Spinal cord (tissue), 10 donors: Measurements from ENCODE around the gene EFCAB7. TPM values are rescaled to one million over a fixed set of nuclear protein-coding genes. Genes with fewer than 3 reads are reported as not detected.
A peak's percentile ranks its signal among the peaks of the same experiment; 100 is the strongest.

ENCODE experiments used
- DNase-seq, 6 donors: peaks; one replicate each; pipeline versions ENCODE4 v3.0.0 to v3.0.0-alpha.2; 2013 to 2015; ENCODE audit warnings: low spot score in 6 of 6, low read depth in 4 of 6
- H3K27ac ChIP-seq: one replicate; pipeline ENCODE4 v1.5.1; 2013; ENCODE audit warnings: low read depth, low read length, control low read depth
- H3K27me3 ChIP-seq: one replicate; pipeline ENCODE4 v1.6.1; 2013; ENCODE audit warnings: low read length; ENCODE audit not compliant: control insufficient read depth, insufficient read depth
- H3K36me3 ChIP-seq: one replicate; pipeline ENCODE4 v1.6.1; 2013; ENCODE audit warnings: low read length; ENCODE audit not compliant: control insufficient read depth, insufficient read depth
- H3K4me1 ChIP-seq: one replicate; pipeline ENCODE4 v1.6.1; 2013; ENCODE audit warnings: low read length; ENCODE audit not compliant: control insufficient read depth, insufficient read depth
- H3K4me3 ChIP-seq: one replicate; pipeline ENCODE4 v1.5.1; 2013; ENCODE audit warnings: low read depth, low read length, control low read depth
- H3K9me3 ChIP-seq: one replicate; pipeline ENCODE4 v1.6.1; 2013; ENCODE audit warnings: low read length; ENCODE audit not compliant: control insufficient read depth, insufficient read depth
- WGBS: methylation state at CpG from one replicate; pipeline ENCODE4 v1.1.5; 2013; ENCODE audit warnings: missing lambda C conversion rate; ENCODE audit not compliant: insufficient coverage; 5-methylcytosine and 5-hydroxymethylcytosine counted together
- polyA plus RNA-seq, 2 donors: library from polyadenylated mRNA; unstranded; fragments of 120-200 nt; gene quantifications; one replicate each; pipeline ENCODE4 v1.2.1, GENCODE V29; 2013; ENCODE audit not compliant: insufficient read length in 2 of 2
- total RNA-seq, 2 donors: library from RNA; depleted of rRNA in 1 of 2; stranded (reverse); fragments of 120-200 nt in 1 of 2; fragments of >200 nt in 1 of 2; gene quantifications; one replicate each; pipeline versions ENCODE4 v1.2.3 to v1.2.4, GENCODE V29; 2013 to 2014
- donor health status: healthy.

EFCAB7 gene
- total and polyA plus RNA-seq, 4 donors: 21.4 to 32.3 (median 22.2) TPM

- WGBS: 92% methylated on average over 2 of the region's 10 CpGs
- H3K4me3 ChIP-seq: no peak overlapping the region
- no peak overlapping the region for H3K27ac ChIP-seq
- no peak for DNase-seq
- H3K27me3 ChIP-seq: no peaks in the 10 kb centered on the region
- H3K4me1 ChIP-seq: no peaks in the 10 kb centered on the region
- no peaks in the 10 kb centered on the region for H3K9me3 ChIP-seq
- H3K36me3 ChIP-seq: no peaks in the 10 kb centered on the region
Measured at GRCh38 chr1:63509718-63510117, 13.6 kb upstream of the EFCAB7 start.

- no peaks in the 10 kb centered on the region for H3K27me3 ChIP-seq
- no peak for DNase-seq
- H3K27ac ChIP-seq: no peak overlapping the region
- H3K36me3 ChIP-seq: no peaks in the 10 kb centered on the region
- H3K9me3 ChIP-seq: no peaks in the 10 kb centered on the region
- no peaks in the 10 kb centered on the region for H3K4me1 ChIP-seq
- H3K4me3 ChIP-seq: no peak overlapping the region
Measured at GRCh38 chr1:63512584-63512983, 10.7 kb upstream of the EFCAB7 start.

GRCh38 chr1:63516629-63517028 lies 6.7 kb upstream of the EFCAB7 start:
- WGBS: no CpG with 5 or more reads among the region's 2 CpGs
- Histone ChIP-seq H3K27me3 (no peaks in the 10 kb centered on the region), H3K4me3 (no peak overlapping the region), H3K4me1 (no peaks in the 10 kb centered on the region), H3K27ac (no peak overlapping the region), H3K36me3 (no peaks in the 10 kb centered on the region), H3K9me3 (no peaks in the 10 kb centered on the region)
- no peak for DNase-seq

- Histone ChIP-seq H3K27ac (peak overlapping the region; percentile 98), H3K4me3 (peak overlapping the region; percentile 97), H3K36me3 (no peaks in the 10 kb centered on the region), H3K27me3 (no peaks in the 10 kb centered on the region), H3K9me3 (no peaks in the 10 kb centered on the region), H3K4me1 (no peaks in the 10 kb centered on the region)
- WGBS: 0% methylated on average over 6 of the region's 11 CpGs
- DNase-seq: peak in 1 of 6 donors; percentile 17
Measured at GRCh38 chr1:63523738-63524137, 413 bp downstream of the EFCAB7 start.

GRCh38 chr1:63524201-63524600 lies 876 bp downstream of the EFCAB7 start:
- H3K4me3 ChIP-seq: peak overlapping the region; percentile 97
- DNase-seq: peak in 3 of 6 donors; percentile 3 to 71 (median 8)
- no CpG with 5 or more reads among the region's 3 CpGs for WGBS

GRCh38 chr1:63532727-63533126 lies 9.4 kb downstream of the EFCAB7 start:
- no CpG with 5 or more reads among the region's 1 CpG for WGBS

More at GRCh38 chr1:63524201-63524600, 876 bp downstream of the EFCAB7 start:
- Histone ChIP-seq H3K27ac (no peak overlapping the region), H3K4me1 (no peaks in the 10 kb centered on the region), H3K36me3 (no peaks in the 10 kb centered on the region), H3K27me3 (no peaks in the 10 kb centered on the region), H3K9me3 (no peaks in the 10 kb centered on the region)

GRCh38 chr1:63533931-63534330 lies 10.6 kb downstream of the EFCAB7 start:
- no peaks in the 10 kb centered on the region for H3K9me3 ChIP-seq
- no peak overlapping the region for H3K4me3 ChIP-seq
- H3K4me1 ChIP-seq: no peaks in the 10 kb centered on the region
- no peaks in the 10 kb centered on the region for H3K36me3 ChIP-seq
- WGBS: no CpG with 5 or more reads among the region's 1 CpG
- H3K27me3 ChIP-seq: no peaks in the 10 kb centered on the region
- no peak overlapping the region for H3K27ac ChIP-seq
- DNase-seq: no peak

More at GRCh38 chr1:63532727-63533126, 9.4 kb downstream of the EFCAB7 start:
- Histone ChIP-seq H3K4me1 (no peaks in the 10 kb centered on the region), H3K27ac (no peak overlapping the region), H3K36me3 (no peaks in the 10 kb centered on the region), H3K9me3 (no peaks in the 10 kb centered on the region), H3K27me3 (no peaks in the 10 kb centered on the region), H3K4me3 (no peak overlapping the region)
- no peak for DNase-seq

- Histone ChIP-seq H3K27ac (no peak overlapping the region), H3K4me3 (no peak overlapping the region), H3K27me3 (no peaks in the 10 kb centered on the region), H3K36me3 (no peaks in the 10 kb centered on the region), H3K9me3 (no peaks in the 10 kb centered on the region), H3K4me1 (no peaks in the 10 kb centered on the region)
- peak in 1 of 6 donors; percentile 18 for DNase-seq
Measured at GRCh38 chr1:63534406-63534805, 11.1 kb downstream of the EFCAB7 start.

GRCh38 chr1:63537006-63537405 lies 13.7 kb downstream of the EFCAB7 start:
- peaks cover 6% of the 10 kb centered on the region for H3K36me3 ChIP-seq
- DNase-seq: no peak
- H3K4me1 ChIP-seq: no peaks in the 10 kb centered on the region
- H3K4me3 ChIP-seq: no peak overlapping the region
- no peaks in the 10 kb centered on the region for H3K9me3 ChIP-seq
- no CpG with 5 or more reads among the region's 2 CpGs for WGBS
- no peak overlapping the region for H3K27ac ChIP-seq
- H3K27me3 ChIP-seq: no peaks in the 10 kb centered on the region

- peak in 2 of 6 donors; percentile 2 to 60 for DNase-seq
- Histone ChIP-seq H3K4me3 (no peak overlapping the region), H3K4me1 (no peaks in the 10 kb centered on the region), H3K27ac (no peak overlapping the region), H3K9me3 (no peaks in the 10 kb centered on the region), H3K27me3 (no peaks in the 10 kb centered on the region), H3K36me3 (peaks cover 6% of the 10 kb centered on the region)
- no CpG with 5 or more reads among the region's 1 CpG for WGBS
Measured at GRCh38 chr1:63537940-63538339, 14.6 kb downstream of the EFCAB7 start.
